ENCODE results near the gene IL1RAP.

Gene IL1RAP

DNA sequence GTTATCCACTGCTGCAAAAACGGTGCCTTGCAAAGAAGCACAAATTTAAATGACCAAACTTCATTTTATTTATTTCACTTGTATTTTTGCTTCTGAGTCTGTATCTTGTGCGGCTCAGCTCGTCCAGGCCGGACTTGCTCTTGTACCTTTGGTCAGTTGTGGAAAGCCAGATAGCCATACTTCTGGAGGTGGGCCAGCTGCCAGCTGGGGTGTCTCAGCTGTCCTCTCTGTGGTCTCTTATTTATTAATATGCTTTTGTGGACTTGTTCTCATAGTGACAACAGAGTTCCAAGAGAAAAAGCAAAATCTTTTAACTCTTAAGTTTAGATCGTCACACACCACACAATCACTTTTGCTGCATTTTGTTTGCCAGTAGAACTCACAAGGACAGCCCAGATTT lies 87.7 kb downstream of the IL1RAP start:
- Histone ChIP-seq H3K36me3 (ENCODE audit: insufficient read depth, low read length) (no peaks in the 10 kb centered on the region), H3K4me3 (ENCODE audit: low read depth in 1 of 2, low read length in 2 of 2) (no peak overlapping the region), H3K4me1 (ENCODE audit: insufficient read depth, low read length) (no peaks in the 10 kb centered on the region), H3K9me3 (ENCODE audit: low read length) (no peaks in the 10 kb centered on the region), H3K27ac (ENCODE audit: low read depth, low read length) (no peak overlapping the region), H3K27me3 (ENCODE audit: control insufficient read depth in 1 of 2, insufficient read depth in 2 of 2, low read length in 2 of 2) (no peaks in the 10 kb centered on the region), H3K9ac (ENCODE audit: low read length) (no peak overlapping the region)

DNA sequence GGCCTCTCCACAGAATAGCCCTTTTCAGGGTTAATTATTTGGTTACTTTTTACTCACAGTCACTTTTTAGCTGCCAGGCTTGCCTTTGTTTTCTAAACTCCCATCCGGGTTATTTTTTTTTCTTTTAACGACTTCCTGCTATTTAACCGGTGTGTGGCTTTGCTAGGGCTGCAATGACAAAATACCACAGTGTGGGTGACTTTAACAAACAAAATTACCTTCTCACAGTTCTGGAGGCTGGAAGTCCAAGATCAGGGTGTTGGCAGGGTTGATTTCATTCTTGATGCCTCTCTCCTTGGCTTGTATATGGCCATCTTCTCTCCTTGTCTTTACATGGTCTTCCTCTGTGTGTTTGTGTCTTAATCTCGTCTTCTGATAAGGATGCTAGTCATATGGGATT lies 91.5 kb downstream of the IL1RAP start:
- no peak overlapping the region for H3K27ac ChIP-seq (ENCODE audit: low read depth, low read length)
- no peaks in the 10 kb centered on the region for H3K36me3 ChIP-seq (ENCODE audit: insufficient read depth, low read length)
- no peaks in the 10 kb centered on the region for H3K4me1 ChIP-seq (ENCODE audit: insufficient read depth, low read length)
- H3K9ac ChIP-seq (ENCODE audit: low read length) = no peak overlapping the region
- no peaks in the 10 kb centered on the region for H3K27me3 ChIP-seq (ENCODE audit: control insufficient read depth in 1 of 2, insufficient read depth in 2 of 2, low read length in 2 of 2)
- H3K9me3 ChIP-seq (ENCODE audit: low read length) = no peaks in the 10 kb centered on the region
- no peak overlapping the region for H3K4me3 ChIP-seq (ENCODE audit: low read depth in 1 of 2, low read length in 2 of 2)

GRCh38 chr3:190606596-190606995 lies 92.7 kb downstream of the IL1RAP start:
- H3K36me3 ChIP-seq (ENCODE audit: insufficient read depth, low read length) = no peaks in the 10 kb centered on the region

GRCh38 chr3:190607021-190607420 lies 93.1 kb downstream of the IL1RAP start:
- no peaks in the 10 kb centered on the region for H3K4me1 ChIP-seq (ENCODE audit: insufficient read depth, low read length)

More at GRCh38 chr3:190606596-190606995, 92.7 kb downstream of the IL1RAP start:
- Histone ChIP-seq H3K27ac (ENCODE audit: low read depth, low read length) (no peak overlapping the region), H3K9me3 (ENCODE audit: low read length) (no peaks in the 10 kb centered on the region), H3K9ac (ENCODE audit: low read length) (no peak overlapping the region), H3K4me3 (ENCODE audit: low read depth in 1 of 2, low read length in 2 of 2) (no peak overlapping the region), H3K4me1 (ENCODE audit: insufficient read depth, low read length) (no peaks in the 10 kb centered on the region), H3K27me3 (ENCODE audit: control insufficient read depth in 1 of 2, insufficient read depth in 2 of 2, low read length in 2 of 2) (no peaks in the 10 kb centered on the region)

DNA sequence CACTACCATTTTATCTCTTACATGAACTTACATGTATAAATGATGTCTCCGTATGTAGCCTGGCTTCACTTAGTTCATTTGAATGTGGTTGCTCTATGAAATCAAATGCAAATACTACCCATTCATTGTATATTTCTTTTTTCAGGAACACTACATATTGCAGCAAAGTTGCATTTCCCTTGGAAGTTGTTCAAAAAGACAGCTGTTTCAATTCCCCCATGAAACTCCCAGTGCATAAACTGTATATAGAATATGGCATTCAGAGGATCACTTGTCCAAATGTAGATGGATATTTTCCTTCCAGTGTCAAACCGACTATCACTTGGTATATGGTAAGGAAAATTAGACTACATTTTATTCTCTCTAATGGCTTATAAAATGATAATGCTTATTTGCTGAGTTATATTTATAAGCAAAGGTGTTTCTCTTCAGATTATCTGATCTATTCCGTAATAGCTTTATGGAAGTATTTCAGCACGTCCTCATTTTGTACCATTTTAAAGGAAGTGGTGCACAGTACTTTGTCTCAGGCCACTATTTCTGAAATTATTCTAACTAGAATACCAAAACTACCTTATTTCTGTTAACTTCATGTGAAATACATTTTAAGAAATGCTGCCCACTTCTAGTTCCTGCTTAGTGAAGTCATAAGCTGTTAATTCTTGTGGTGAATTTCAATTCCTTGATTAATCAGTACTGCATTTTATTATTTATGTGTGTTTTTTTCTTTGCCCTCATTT lies 95.1 kb downstream of the IL1RAP start:
- H3K9me3 ChIP-seq (ENCODE audit: low read length) = no peaks in the 10 kb centered on the region
- H3K27ac ChIP-seq (ENCODE audit: low read depth, low read length) = no peak overlapping the region
- no peak overlapping the region for H3K9ac ChIP-seq (ENCODE audit: low read length)
- no peaks in the 10 kb centered on the region for H3K36me3 ChIP-seq (ENCODE audit: insufficient read depth, low read length)
- no peak overlapping the region for H3K4me3 ChIP-seq (ENCODE audit: low read depth in 1 of 2, low read length in 2 of 2)
- no peaks in the 10 kb centered on the region for H3K4me1 ChIP-seq (ENCODE audit: insufficient read depth, low read length)
- no peaks in the 10 kb centered on the region for H3K27me3 ChIP-seq (ENCODE audit: control insufficient read depth in 1 of 2, insufficient read depth in 2 of 2, low read length in 2 of 2)

More at GRCh38 chr3:190607021-190607420, 93.1 kb downstream of the IL1RAP start:
- Histone ChIP-seq H3K4me3 (ENCODE audit: low read depth in 1 of 2, low read length in 2 of 2) (no peak overlapping the region), H3K9ac (ENCODE audit: low read length) (no peak overlapping the region), H3K27me3 (ENCODE audit: control insufficient read depth in 1 of 2, insufficient read depth in 2 of 2, low read length in 2 of 2) (no peaks in the 10 kb centered on the region), H3K9me3 (ENCODE audit: low read length) (no peaks in the 10 kb centered on the region), H3K27ac (ENCODE audit: low read depth, low read length) (no peak overlapping the region), H3K36me3 (ENCODE audit: insufficient read depth, low read length) (no peaks in the 10 kb centered on the region)

GRCh38 chr3:190614226-190615059 lies 100.6 kb downstream of the IL1RAP start:
- no peaks in the 10 kb centered on the region for H3K4me1 ChIP-seq (ENCODE audit: insufficient read depth, low read length)
- H3K9me3 ChIP-seq (ENCODE audit: low read length) = no peaks in the 10 kb centered on the region
- H3K27ac ChIP-seq (ENCODE audit: low read depth, low read length) = no peak overlapping the region
- no peaks in the 10 kb centered on the region for H3K36me3 ChIP-seq (ENCODE audit: insufficient read depth, low read length)
- H3K27me3 ChIP-seq (ENCODE audit: control insufficient read depth in 1 of 2, insufficient read depth in 2 of 2, low read length in 2 of 2) = no peaks in the 10 kb centered on the region
- no peak overlapping the region for H3K9ac ChIP-seq (ENCODE audit: low read length)
- no peak overlapping the region for H3K4me3 ChIP-seq (ENCODE audit: low read depth in 1 of 2, low read length in 2 of 2)

GRCh38 chr3:190615060-190615384 lies 101.1 kb downstream of the IL1RAP start:
- no peaks in the 10 kb centered on the region for H3K36me3 ChIP-seq (ENCODE audit: insufficient read depth, low read length)
- H3K4me3 ChIP-seq (ENCODE audit: low read depth in 1 of 2, low read length in 2 of 2) = no peak overlapping the region
- H3K9me3 ChIP-seq (ENCODE audit: low read length) = no peaks in the 10 kb centered on the region
- no peaks in the 10 kb centered on the region for H3K27me3 ChIP-seq (ENCODE audit: control insufficient read depth in 1 of 2, insufficient read depth in 2 of 2, low read length in 2 of 2)
- no peak overlapping the region for H3K9ac ChIP-seq (ENCODE audit: low read length)
- no peaks in the 10 kb centered on the region for H3K4me1 ChIP-seq (ENCODE audit: insufficient read depth, low read length)
- H3K27ac ChIP-seq (ENCODE audit: low read depth, low read length) = no peak overlapping the region

DNA sequence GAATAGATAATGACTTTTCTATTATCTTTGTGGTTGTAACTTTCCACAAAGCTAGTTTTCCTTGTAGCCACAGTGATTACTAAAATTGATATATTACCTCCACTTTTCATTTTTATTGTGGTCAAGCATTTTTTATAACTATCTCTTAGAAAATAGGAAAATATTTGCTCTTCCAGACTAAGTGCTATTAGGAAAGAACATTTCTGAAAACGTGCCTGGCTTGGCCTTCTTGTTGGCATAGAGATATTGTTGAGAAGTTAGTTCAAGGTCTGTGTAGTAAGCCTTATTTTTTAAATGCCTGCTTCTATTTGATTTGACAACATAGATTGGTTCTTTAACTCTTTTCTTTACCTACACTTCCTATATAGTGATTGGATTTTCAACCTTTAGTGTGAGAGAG lies 101.7 kb downstream of the IL1RAP start:
- H3K27ac ChIP-seq (ENCODE audit: low read depth, low read length) = no peak overlapping the region
- no peaks in the 10 kb centered on the region for H3K36me3 ChIP-seq (ENCODE audit: insufficient read depth, low read length)
- no peaks in the 10 kb centered on the region for H3K27me3 ChIP-seq (ENCODE audit: control insufficient read depth in 1 of 2, insufficient read depth in 2 of 2, low read length in 2 of 2)

GRCh38 chr3:190616637-190617036 lies 102.8 kb downstream of the IL1RAP start:
- Histone ChIP-seq H3K36me3 (ENCODE audit: insufficient read depth, low read length) (no peaks in the 10 kb centered on the region), H3K9me3 (ENCODE audit: low read length) (no peaks in the 10 kb centered on the region), H3K4me1 (ENCODE audit: insufficient read depth, low read length) (no peaks in the 10 kb centered on the region), H3K27me3 (ENCODE audit: control insufficient read depth in 1 of 2, insufficient read depth in 2 of 2, low read length in 2 of 2) (no peaks in the 10 kb centered on the region), H3K9ac (ENCODE audit: low read length) (no peak overlapping the region), H3K4me3 (ENCODE audit: low read depth in 1 of 2, low read length in 2 of 2) (no peak overlapping the region), H3K27ac (ENCODE audit: low read depth, low read length) (no peak overlapping the region)

More for the DNA sequence above, 101.7 kb downstream of the IL1RAP start:
- no peaks in the 10 kb centered on the region for H3K9me3 ChIP-seq (ENCODE audit: low read length)
- no peaks in the 10 kb centered on the region for H3K4me1 ChIP-seq (ENCODE audit: insufficient read depth, low read length)
- no peak overlapping the region for H3K9ac ChIP-seq (ENCODE audit: low read length)
- no peak overlapping the region for H3K4me3 ChIP-seq (ENCODE audit: low read depth in 1 of 2, low read length in 2 of 2)

GRCh38 chr3:190617185-190617584 lies 103.3 kb downstream of the IL1RAP start:
- Histone ChIP-seq H3K4me1 (ENCODE audit: insufficient read depth, low read length) (no peaks in the 10 kb centered on the region), H3K9me3 (ENCODE audit: low read length) (no peaks in the 10 kb centered on the region), H3K4me3 (ENCODE audit: low read depth in 1 of 2, low read length in 2 of 2) (no peak overlapping the region), H3K9ac (ENCODE audit: low read length) (no peak overlapping the region), H3K36me3 (ENCODE audit: insufficient read depth, low read length) (no peaks in the 10 kb centered on the region), H3K27me3 (ENCODE audit: control insufficient read depth in 1 of 2, insufficient read depth in 2 of 2, low read length in 2 of 2) (no peaks in the 10 kb centered on the region), H3K27ac (ENCODE audit: low read depth, low read length) (no peak overlapping the region)

DNA sequence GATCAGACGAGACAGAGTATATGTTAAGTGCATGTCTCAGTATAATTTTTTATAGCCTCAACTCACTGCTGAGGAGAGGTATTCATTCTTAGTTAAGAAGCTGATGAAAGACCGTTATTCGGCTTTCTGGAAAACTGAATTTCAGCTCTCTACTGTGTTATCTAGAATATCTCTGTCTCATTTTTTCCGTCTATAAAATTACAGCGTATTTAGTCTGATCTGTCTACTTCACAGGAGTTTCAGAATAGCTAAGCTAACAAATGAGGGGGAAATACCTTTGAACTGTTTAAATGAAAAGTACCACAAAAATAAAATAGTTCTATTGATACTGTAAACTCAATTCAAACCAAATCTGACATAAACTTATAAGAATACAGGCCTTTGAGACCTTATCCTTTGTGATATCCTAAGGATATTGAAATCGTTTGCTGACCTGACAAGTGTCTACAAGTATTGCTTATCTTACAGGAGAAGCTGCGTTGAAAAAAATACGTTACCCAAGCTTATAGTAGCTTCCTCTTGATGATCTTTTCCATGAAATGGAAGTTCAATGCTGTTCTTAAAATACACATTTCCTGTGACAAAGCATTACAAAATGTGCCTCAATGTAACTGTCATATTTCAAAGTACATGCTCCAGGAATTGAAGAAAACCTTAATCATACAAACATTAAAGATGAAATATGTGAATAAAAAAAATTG lies 104.6 kb downstream of the IL1RAP start:
- Histone ChIP-seq H3K27me3 (ENCODE audit: control insufficient read depth in 1 of 2, insufficient read depth in 2 of 2, low read length in 2 of 2) (no peaks in the 10 kb centered on the region), H3K27ac (ENCODE audit: low read depth, low read length) (no peak overlapping the region), H3K9me3 (ENCODE audit: low read length) (no peaks in the 10 kb centered on the region), H3K36me3 (ENCODE audit: insufficient read depth, low read length) (no peaks in the 10 kb centered on the region), H3K4me3 (ENCODE audit: low read depth in 1 of 2, low read length in 2 of 2) (no peak overlapping the region), H3K4me1 (ENCODE audit: insufficient read depth, low read length) (no peaks in the 10 kb centered on the region), H3K9ac (ENCODE audit: low read length) (no peak overlapping the region)

Data from muscle layer of colon (tissue), 2 donors.